Heart right ventricle (tissue), 16 donors: ENCODE results near the gene NSL1. TPM values are rescaled to one million over a fixed set of nuclear protein-coding genes. Genes with fewer than 3 reads are reported as not detected.
A peak's percentile ranks its signal among the peaks of the same experiment; 100 is the strongest.

Source experiments
- ATAC-seq, 8 donors: fragments of 200-7000 bp; cut with Tn5 transposase; one replicate each; pipeline ENCODE4 v1.9.1; 2020; ENCODE audit warnings: mild to moderate bottlenecking in 8 of 8, moderate library complexity in 8 of 8, moderate number of reproducible peaks in 1 of 8
- DNase-seq, 2 donors: peaks; one replicate each; pipeline ENCODE4 v3.0.0-alpha.2; 2020
- H3K27ac ChIP-seq, 10 donors: fragments of 200-600 bp; sonication (generic) in 2 of 10; one replicate each; pipeline versions ENCODE4 v1.5.0 to v1.8.0; 2020 to 2022; ENCODE audit warnings: mild to moderate bottlenecking in 3 of 10
- H3K27me3 ChIP-seq, 7 donors: fragments of 200-600 bp; one replicate each; pipeline ENCODE4 v1.8.0; 2021 to 2022; ENCODE audit warnings: mild to moderate bottlenecking in 2 of 7
- H3K36me3 ChIP-seq, 9 donors: fragments of 200-600 bp; sonication (generic) in 1 of 9; one replicate each; pipeline versions ENCODE4 v1.5.0 to v1.8.0; 2020 to 2022; ENCODE audit warnings: mild to moderate bottlenecking in 2 of 9
- H3K4me1 ChIP-seq, 9 donors: fragments of 200-600 bp; sonication (generic) in 1 of 9; one replicate each; pipeline versions ENCODE4 v1.5.0 to v1.8.0; 2020 to 2022; ENCODE audit warnings: mild to moderate bottlenecking in 4 of 9
- H3K4me3 ChIP-seq, 10 donors: fragments of 200-600 bp; sonication (generic) in 2 of 10; one replicate each; pipeline versions ENCODE4 v1.5.0 to v1.8.0; 2020 to 2022; ENCODE audit warnings: mild to moderate bottlenecking in 7 of 10, moderate library complexity in 2 of 10
- H3K9me3 ChIP-seq, 11 donors: fragments of 200-600 bp in 10 of 11; sonication (generic) in 2 of 11; one replicate each; pipeline versions ENCODE4 v1.5.0 to v1.8.0; 2013 to 2022; ENCODE audit warnings: mild to moderate bottlenecking in 2 of 11, control low read depth in 1 of 11, moderate library complexity in 1 of 11
- WGBS, 2 donors: extraction: QIAGEN DNeasy Blood & Tissue Kit; methylation state at CpG; one replicate each; pipeline ENCODE4 v1.1.7; 2013; ENCODE audit warnings: inconsistent platforms in 1 of 2; 5-methylcytosine and 5-hydroxymethylcytosine counted together
- intact Hi-C, 10 donors: fragments of 100-400 bp; cut with DNase I; formaldehyde crosslinking; loops; one replicate each; pipeline versions ENCODE4 v1.11.1 to v1.14.2; 2022
- polyA plus RNA-seq, 2 donors: library from polyadenylated mRNA; stranded (reverse); fragments of 200-250 nt; gene quantifications; one replicate each; pipeline ENCODE4 v1.2.3, GENCODE V29; 2013
- total RNA-seq, 10 donors: library from RNA; stranded (reverse); fragmentation: NEBNext Ultra II Directional in 3 of 10; extraction: Animal tissue kit (Norgen Biotek cat#: 25700) in 3 of 10; gene quantifications; one replicate each; pipeline versions ENCODE4 v1.2.1 to v1.2.4, GENCODE V29; 2021 to 2023
- TF ChIP-seq, protein P1 (sequence below), 9 donors: fragments of 200-600 bp; sonication (generic) in 2 of 9; IDR thresholded peaks; one replicate each; pipeline versions ENCODE4 v1.5.0 to v1.8.0; 2021 to 2022; ENCODE audit warnings: antibody characterized with exemption in 9 of 9, mild to moderate bottlenecking in 5 of 9, moderate library complexity in 1 of 9
- donor health status: Arrhythmogenic right ventricular cardiomyopathy.
- donor health status: ischemic (EF 13 %, LVEDD 7.1; RV severe dilation, severe dysfunction).
- donor health status: healthy with polysubstance abuse.
- donor health status: DM: no; HTN: yes; CAD: no.
- donor health status: DM: no; HTN: no; CAD: no.
- donor health status: ischemic (EF 25% LVEDD 6.9; RV normal size, moderate dysfunction).
- donor health status: ischemic (EF 25% LVEDD 5.7; RV mildly dilated, moderate dysfunction).
- donor health status: healthy.
- donor health status: DM: yes; HTN: yes; CAD: no.
- donor health status: Ischemic cardiomyopathy.
- donor health status: ischemic (EF 35%, LVEDD 5.7; RV mildly dilated, moderate dysfunction).
- donor health status: nonischemic (EF 11% LVEDD 7.7; RV severe dilation, severe dysfunction).
- donor health status: DM: yes; HTN: yes; CAD: no.
- donor health status: PGD.
- donor health status: ischemic (EF 29% LVEDD 5.4; RV normal size, mild dysfunction).
- donor health status: nonischemic (EF 23%, LVEDD 6.1; RV moderate dilation, normal function).

The NSL1 gene
- total and polyA plus RNA-seq, 12 donors = 9.4 to 30.1 (median 23.7) TPM

DNA sequence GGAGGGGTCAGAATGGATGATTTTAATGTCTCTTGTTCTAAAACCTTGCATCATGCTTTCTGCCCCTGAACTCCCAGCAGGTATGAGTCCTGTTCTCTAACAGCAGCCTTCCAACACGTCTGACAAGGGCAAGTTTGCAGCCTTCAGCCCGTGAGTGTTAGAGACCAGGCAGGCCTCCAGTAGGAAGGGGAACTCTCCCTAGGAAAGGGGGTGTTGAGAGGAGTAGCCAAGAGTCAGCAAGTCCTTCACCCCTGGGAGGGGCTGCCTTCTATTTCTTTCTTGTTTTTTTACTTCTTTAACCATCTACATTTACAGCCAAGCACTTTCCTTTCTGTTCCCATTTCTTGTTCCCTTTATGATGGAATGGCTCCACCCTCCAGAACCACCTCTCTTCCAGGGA lies 106.1 kb downstream of the NSL1 start:
- TF ChIP-seq, protein P1, sequence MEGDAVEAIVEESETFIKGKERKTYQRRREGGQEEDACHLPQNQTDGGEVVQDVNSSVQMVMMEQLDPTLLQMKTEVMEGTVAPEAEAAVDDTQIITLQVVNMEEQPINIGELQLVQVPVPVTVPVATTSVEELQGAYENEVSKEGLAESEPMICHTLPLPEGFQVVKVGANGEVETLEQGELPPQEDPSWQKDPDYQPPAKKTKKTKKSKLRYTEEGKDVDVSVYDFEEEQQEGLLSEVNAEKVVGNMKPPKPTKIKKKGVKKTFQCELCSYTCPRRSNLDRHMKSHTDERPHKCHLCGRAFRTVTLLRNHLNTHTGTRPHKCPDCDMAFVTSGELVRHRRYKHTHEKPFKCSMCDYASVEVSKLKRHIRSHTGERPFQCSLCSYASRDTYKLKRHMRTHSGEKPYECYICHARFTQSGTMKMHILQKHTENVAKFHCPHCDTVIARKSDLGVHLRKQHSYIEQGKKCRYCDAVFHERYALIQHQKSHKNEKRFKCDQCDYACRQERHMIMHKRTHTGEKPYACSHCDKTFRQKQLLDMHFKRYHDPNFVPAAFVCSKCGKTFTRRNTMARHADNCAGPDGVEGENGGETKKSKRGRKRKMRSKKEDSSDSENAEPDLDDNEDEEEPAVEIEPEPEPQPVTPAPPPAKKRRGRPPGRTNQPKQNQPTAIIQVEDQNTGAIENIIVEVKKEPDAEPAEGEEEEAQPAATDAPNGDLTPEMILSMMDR (IDR thresholded peaks at IDR 0.05) = no peak
- Histone ChIP-seq H3K36me3 (no peaks in the 10 kb centered on the region), H3K4me1 (peaks cover 0 to 45% (median 0%) of the 10 kb centered on the region in 9 donors), H3K27me3 (peaks cover 0 to 8% (median 0%) of the 10 kb centered on the region in 7 donors), H3K9me3 (no peaks in the 10 kb centered on the region), H3K4me3 (no peak overlapping the region), H3K27ac (no peak overlapping the region)
- intact Hi-C loops = no loop called here
- ATAC-seq (peak in 5 of 8 donors; percentile 24 to 52 (median 39)), DNase-seq (no peak)
- 57 to 67% methylated on average over 2 of the region's 2 CpGs for WGBS, 2 donors

DNA sequence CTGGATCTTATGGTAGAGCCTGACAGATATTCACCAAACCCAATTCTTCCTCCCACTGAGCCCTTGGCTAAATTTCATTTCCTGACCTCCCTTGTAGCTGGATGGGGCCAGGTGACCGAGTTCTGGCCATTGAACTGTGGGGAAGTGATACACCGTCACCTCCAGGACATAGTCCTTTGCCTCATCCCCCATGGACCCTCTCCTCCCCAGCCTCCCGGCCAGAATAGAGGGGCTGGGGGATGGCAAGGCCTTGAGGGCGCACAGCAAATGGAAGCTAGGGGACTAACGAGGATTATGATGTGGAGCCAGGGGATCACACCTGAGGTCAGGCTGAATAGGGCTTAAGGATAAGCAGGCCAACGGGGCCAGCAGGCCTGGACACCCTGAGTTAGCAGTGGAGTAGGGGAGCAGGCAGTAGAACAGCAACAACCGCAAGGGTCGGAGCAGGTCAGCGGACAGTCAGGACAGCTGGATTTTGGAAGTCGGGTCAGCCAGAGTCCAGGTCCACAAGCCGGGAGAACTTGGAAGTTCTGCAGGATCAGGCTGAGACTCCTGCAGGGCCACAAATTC lies 107.0 kb downstream of the NSL1 start:
- Histone ChIP-seq H3K36me3 (no peaks in the 10 kb centered on the region), H3K27ac (no peak overlapping the region), H3K9me3 (no peaks in the 10 kb centered on the region), H3K4me3 (no peak overlapping the region), H3K27me3 (peaks cover 0 to 8% (median 0%) of the 10 kb centered on the region in 7 donors), H3K4me1 (peaks cover 0 to 45% (median 0%) of the 10 kb centered on the region in 9 donors)
- intact Hi-C loops = no loop called here
- TF ChIP-seq, protein P1 (IDR thresholded peaks at IDR 0.05) = no peak
- DNase-seq (no peak), ATAC-seq (no peak)
- 92% methylated on average over 11 of the region's 11 CpGs for WGBS, 2 donors

DNA sequence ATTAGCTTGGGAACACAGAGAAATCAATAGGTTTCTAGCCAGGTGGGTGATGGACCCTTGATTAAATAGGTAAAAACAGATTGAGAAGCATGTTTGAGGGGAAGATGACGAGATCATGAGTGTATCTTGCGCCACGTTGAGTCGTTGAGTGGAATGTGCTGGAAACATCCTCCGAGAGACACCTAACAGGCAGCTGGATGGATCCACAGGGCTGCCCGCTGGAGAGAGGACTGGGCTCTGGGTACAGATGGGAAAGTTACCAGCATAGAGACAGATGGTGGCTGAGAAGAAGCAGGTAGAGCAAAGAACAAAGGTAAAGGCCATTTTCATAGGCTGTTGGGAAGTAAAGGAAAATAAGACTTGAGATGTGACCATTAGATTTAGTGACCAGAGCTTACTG lies 107.5 kb downstream of the NSL1 start:
- 90 to 93% methylated on average over 6 of the region's 6 CpGs for WGBS, 2 donors

DNA sequence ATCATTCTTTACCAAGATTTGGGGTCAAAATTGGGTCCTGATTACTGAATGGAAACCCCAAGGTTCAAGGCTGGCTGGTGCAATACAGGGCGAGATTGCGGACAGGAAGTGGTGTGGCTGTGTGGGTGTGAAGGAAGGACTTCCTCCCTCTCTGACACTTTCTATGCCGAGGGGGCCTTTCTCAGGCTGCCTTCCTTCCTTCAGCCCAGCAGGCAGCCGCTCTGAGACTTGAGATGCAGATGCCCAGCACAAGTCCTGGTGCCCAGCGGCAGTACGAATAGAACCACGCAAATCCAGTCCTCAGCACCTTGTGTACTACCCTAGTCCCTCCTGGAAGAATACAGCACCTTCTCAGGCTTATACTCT lies 108.2 kb downstream of the NSL1 start:
- DNase-seq = no peak
- peak overlapping the region in 1 of 10 donors; percentile 46 for H3K27ac ChIP-seq
- H3K9me3 ChIP-seq = no peaks in the 10 kb centered on the region
- H3K4me1 ChIP-seq = peaks cover 0 to 54% (median 0%) of the 10 kb centered on the region in 9 donors
- no peaks in the 10 kb centered on the region for H3K36me3 ChIP-seq
- no peak overlapping the region for H3K4me3 ChIP-seq
- 50 to 70% methylated on average over 7 of the region's 7 CpGs for WGBS, 2 donors
- ATAC-seq = peak; percentile 38 to 70 (median 60)
- H3K27me3 ChIP-seq = peaks cover 0 to 8% (median 0%) of the 10 kb centered on the region in 7 donors
- TF ChIP-seq, protein P1 (IDR thresholded peaks at IDR 0.05) = no peak
- intact Hi-C loops = no loop called here

More for the DNA sequence above, 107.5 kb downstream of the NSL1 start:
- H3K9me3 ChIP-seq = no peaks in the 10 kb centered on the region
- H3K36me3 ChIP-seq = no peaks in the 10 kb centered on the region
- intact Hi-C loops = no loop called here
- peaks cover 0 to 46% (median 0%) of the 10 kb centered on the region in 9 donors for H3K4me1 ChIP-seq
- H3K4me3 ChIP-seq = no peak overlapping the region
- DNase-seq (no peak), ATAC-seq (no peak)
- TF ChIP-seq, protein P1 (IDR thresholded peaks at IDR 0.05) = no peak
- H3K27me3 ChIP-seq = peaks cover 0 to 8% (median 0%) of the 10 kb centered on the region in 7 donors
- H3K27ac ChIP-seq = no peak overlapping the region
